ENCODE data around the gene ASPA. TPM values are rescaled to one million over a fixed set of nuclear protein-coding genes. Genes with fewer than 3 reads are reported as not detected.

ASPA gene
- total and polyA plus RNA-seq, 2 of the 13 experiments (the other 11 are each of a cell fraction or from before 2014, with no cell fraction given), result not detected

GRCh38 chr17:3546521-3546920, 70.7 kb downstream of the ASPA start (continued):
- no peak for TF ChIP-seq BRD4 (CRISPR knock-in tag; IDR thresholded peaks at IDR 0.05)
- TF ChIP-seq IRF2 (CRISPR knock-in tag; IDR thresholded peaks at IDR 0.05), result no peak
- TF ChIP-seq ZNF382 (CRISPR knock-in tag; IDR thresholded peaks at IDR 0.05; ENCODE audit: borderline replicate concordance), result no peak
- no peak for TF ChIP-seq NFIB (CRISPR knock-in tag; IDR thresholded peaks at IDR 0.05; ENCODE audit: borderline replicate concordance)
- no peak for TF ChIP-seq CBX2 (IDR thresholded peaks at IDR 0.05; ENCODE audit: low read depth, low read length)
- no peak for TF ChIP-seq CBX2 (CRISPR knock-in tag; IDR thresholded peaks at IDR 0.05; ENCODE audit: low read depth)
- no peak for TF ChIP-seq IRF9 (CRISPR knock-in tag; IDR thresholded peaks at IDR 0.05; ENCODE audit: borderline replicate concordance)
- TF ChIP-seq ZKSCAN1 (IDR thresholded peaks at IDR 0.05; ENCODE audit: low read length), result no peak
- TF ChIP-seq, protein P1, sequence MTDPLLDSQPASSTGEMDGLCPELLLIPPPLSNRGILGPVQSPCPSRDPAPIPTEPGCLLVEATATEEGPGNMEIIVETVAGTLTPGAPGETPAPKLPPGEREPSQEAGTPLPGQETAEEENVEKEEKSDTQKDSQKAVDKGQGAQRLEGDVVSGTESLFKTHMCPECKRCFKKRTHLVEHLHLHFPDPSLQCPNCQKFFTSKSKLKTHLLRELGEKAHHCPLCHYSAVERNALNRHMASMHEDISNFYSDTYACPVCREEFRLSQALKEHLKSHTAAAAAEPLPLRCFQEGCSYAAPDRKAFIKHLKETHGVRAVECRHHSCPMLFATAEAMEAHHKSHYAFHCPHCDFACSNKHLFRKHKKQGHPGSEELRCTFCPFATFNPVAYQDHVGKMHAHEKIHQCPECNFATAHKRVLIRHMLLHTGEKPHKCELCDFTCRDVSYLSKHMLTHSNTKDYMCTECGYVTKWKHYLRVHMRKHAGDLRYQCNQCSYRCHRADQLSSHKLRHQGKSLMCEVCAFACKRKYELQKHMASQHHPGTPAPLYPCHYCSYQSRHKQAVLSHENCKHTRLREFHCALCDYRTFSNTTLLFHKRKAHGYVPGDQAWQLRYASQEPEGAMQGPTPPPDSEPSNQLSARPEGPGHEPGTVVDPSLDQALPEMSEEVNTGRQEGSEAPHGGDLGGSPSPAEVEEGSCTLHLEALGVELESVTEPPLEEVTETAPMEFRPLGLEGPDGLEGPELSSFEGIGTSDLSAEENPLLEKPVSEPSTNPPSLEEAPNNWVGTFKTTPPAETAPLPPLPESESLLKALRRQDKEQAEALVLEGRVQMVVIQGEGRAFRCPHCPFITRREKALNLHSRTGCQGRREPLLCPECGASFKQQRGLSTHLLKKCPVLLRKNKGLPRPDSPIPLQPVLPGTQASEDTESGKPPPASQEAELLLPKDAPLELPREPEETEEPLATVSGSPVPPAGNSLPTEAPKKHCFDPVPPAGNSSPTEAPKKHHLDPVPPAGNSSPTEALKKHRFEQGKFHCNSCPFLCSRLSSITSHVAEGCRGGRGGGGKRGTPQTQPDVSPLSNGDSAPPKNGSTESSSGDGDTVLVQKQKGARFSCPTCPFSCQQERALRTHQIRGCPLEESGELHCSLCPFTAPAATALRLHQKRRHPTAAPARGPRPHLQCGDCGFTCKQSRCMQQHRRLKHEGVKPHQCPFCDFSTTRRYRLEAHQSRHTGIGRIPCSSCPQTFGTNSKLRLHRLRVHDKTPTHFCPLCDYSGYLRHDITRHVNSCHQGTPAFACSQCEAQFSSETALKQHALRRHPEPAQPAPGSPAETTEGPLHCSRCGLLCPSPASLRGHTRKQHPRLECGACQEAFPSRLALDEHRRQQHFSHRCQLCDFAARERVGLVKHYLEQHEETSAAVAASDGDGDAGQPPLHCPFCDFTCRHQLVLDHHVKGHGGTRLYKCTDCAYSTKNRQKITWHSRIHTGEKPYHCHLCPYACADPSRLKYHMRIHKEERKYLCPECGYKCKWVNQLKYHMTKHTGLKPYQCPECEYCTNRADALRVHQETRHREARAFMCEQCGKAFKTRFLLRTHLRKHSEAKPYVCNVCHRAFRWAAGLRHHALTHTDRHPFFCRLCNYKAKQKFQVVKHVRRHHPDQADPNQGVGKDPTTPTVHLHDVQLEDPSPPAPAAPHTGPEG (CRISPR knock-in tag; IDR thresholded peaks at IDR 0.05), result no peak
- TF ChIP-seq TCF7L2 (IDR thresholded peaks at IDR 0.05; ENCODE audit: low read depth, low read length), result no peak
- no peak for TF ChIP-seq RFX3 (CRISPR knock-in tag; IDR thresholded peaks at IDR 0.05)
- TF ChIP-seq SAP130 (CRISPR knock-in tag; IDR thresholded peaks at IDR 0.05; ENCODE audit: low read depth), result peak; percentile 33; the same call in 1 of the 2 replicates
- TF ChIP-seq, protein P2, sequence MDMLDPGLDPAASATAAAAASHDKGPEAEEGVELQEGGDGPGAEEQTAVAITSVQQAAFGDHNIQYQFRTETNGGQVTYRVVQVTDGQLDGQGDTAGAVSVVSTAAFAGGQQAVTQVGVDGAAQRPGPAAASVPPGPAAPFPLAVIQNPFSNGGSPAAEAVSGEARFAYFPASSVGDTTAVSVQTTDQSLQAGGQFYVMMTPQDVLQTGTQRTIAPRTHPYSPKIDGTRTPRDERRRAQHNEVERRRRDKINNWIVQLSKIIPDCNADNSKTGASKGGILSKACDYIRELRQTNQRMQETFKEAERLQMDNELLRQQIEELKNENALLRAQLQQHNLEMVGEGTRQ (IDR thresholded peaks at IDR 0.05; ENCODE audit: low read depth, low read length), result no peak
- TF ChIP-seq, protein P2 (CRISPR knock-in tag; IDR thresholded peaks at IDR 0.05; ENCODE audit: borderline replicate concordance), result no peak
- TF ChIP-seq, protein P3, sequence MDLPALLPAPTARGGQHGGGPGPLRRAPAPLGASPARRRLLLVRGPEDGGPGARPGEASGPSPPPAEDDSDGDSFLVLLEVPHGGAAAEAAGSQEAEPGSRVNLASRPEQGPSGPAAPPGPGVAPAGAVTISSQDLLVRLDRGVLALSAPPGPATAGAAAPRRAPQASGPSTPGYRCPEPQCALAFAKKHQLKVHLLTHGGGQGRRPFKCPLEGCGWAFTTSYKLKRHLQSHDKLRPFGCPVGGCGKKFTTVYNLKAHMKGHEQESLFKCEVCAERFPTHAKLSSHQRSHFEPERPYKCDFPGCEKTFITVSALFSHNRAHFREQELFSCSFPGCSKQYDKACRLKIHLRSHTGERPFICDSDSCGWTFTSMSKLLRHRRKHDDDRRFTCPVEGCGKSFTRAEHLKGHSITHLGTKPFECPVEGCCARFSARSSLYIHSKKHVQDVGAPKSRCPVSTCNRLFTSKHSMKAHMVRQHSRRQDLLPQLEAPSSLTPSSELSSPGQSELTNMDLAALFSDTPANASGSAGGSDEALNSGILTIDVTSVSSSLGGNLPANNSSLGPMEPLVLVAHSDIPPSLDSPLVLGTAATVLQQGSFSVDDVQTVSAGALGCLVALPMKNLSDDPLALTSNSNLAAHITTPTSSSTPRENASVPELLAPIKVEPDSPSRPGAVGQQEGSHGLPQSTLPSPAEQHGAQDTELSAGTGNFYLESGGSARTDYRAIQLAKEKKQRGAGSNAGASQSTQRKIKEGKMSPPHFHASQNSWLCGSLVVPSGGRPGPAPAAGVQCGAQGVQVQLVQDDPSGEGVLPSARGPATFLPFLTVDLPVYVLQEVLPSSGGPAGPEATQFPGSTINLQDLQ (CRISPR knock-in tag; IDR thresholded peaks at IDR 0.05), result no peak
- TF ChIP-seq PHF8 (CRISPR knock-in tag; IDR thresholded peaks at IDR 0.05), result no peak
